GM13976 (cell line): ENCODE measurements around the gene ZBP1.

ENCODE experiments used
- DNase-seq: peaks from one replicate; pipeline ENCODE4 v3.0.0; 2012; ENCODE audit warnings: low spot score
- in situ Hi-C: fragments of 300-500 bp; cut with MboI; formaldehyde crosslinking; loops from one replicate; pipeline ENCODE4 v1.12.0; 2022; ENCODE audit warnings: low sequenced_read_pairs, mixed read lengths, inconsistent platforms; ENCODE audit not compliant: unreplicated experiment
- TF ChIP-seq, protein P1 (sequence below): IDR thresholded peaks from 2 replicates; pipeline ENCODE4 v1.5.1; 2012; ENCODE audit warnings: borderline replicate concordance, mild to moderate bottlenecking; ENCODE audit not compliant: insufficient read depth; ENCODE audit errors: extremely low read depth, missing control alignments, control extremely low read depth

Gene ZBP1, protein sequence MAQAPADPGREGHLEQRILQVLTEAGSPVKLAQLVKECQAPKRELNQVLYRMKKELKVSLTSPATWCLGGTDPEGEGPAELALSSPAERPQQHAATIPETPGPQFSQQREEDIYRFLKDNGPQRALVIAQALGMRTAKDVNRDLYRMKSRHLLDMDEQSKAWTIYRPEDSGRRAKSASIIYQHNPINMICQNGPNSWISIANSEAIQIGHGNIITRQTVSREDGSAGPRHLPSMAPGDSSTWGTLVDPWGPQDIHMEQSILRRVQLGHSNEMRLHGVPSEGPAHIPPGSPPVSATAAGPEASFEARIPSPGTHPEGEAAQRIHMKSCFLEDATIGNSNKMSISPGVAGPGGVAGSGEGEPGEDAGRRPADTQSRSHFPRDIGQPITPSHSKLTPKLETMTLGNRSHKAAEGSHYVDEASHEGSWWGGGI

DNA sequence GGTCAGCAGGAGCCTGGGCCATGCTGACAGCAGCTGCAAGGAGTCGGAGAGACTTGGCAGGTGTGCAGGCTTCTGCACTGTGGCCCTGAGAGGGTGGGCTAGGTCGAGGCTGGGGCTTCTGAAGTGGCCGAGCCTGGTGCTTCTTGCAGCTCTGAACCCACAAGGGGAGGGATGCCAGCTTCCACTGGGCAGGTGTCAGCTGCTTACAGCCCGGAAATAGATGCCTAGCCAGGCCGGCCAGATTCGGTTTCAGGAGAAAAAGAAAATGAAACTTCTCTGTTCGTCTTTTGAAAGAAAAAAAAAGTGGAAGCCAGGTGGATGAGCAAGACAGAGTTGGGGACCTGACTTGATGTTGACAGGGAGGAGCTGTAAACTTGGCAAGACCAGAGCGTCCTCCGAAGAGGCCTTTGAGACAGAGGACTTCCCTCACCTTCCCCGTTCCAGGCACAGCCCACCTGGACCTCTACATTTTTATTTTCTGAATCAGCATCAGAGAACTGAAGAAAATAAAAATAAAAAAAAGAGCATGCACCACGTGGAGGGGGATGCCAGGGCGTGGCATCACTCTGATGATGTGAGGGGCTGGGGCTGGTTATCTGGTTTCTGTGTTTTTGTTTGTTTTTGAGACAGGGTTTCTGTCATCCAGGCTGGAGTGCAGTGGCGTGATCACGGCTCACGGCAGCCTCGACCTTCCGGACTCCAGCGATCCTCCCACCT, at the start of gene ZBP1:
Gene ZBP1 (minus strand): TSS at position 153 of the 717 bp plus-strand sequence. CDS start 131 bp downstream, at position 22.
- in situ Hi-C loops: loop anchor here (25.0 kb wide), 1 partner anchor 567 kb away; no protein-coding TSS in a partner anchor
- peak; percentile 84 for DNase-seq
- TF ChIP-seq, protein P1, sequence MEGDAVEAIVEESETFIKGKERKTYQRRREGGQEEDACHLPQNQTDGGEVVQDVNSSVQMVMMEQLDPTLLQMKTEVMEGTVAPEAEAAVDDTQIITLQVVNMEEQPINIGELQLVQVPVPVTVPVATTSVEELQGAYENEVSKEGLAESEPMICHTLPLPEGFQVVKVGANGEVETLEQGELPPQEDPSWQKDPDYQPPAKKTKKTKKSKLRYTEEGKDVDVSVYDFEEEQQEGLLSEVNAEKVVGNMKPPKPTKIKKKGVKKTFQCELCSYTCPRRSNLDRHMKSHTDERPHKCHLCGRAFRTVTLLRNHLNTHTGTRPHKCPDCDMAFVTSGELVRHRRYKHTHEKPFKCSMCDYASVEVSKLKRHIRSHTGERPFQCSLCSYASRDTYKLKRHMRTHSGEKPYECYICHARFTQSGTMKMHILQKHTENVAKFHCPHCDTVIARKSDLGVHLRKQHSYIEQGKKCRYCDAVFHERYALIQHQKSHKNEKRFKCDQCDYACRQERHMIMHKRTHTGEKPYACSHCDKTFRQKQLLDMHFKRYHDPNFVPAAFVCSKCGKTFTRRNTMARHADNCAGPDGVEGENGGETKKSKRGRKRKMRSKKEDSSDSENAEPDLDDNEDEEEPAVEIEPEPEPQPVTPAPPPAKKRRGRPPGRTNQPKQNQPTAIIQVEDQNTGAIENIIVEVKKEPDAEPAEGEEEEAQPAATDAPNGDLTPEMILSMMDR: no peak

DNA sequence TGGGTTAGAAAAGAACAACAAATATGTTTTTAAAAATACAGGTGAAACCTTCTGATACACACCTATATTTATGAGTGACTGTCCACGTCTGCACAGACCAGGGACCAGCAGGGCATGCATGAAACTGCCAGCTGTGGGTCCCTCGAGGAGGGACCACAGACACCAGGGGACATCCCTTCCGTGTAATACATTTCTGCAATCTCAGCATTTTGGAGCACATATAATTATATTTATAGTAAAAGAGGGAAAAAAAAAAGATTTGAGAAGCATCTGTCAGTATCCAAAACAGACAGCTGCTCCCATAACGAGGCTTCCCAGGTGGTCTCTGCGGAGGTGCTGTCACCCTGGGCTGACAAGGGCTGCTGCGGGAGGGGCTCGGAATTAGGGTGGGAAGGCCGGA, 49.4 kb upstream of the ZBP1 start:
- DNase-seq: no peak
- in situ Hi-C loops: loop anchor here (25.0 kb wide), 1 partner anchor 418 kb away; no protein-coding TSS in a partner anchor
- TF ChIP-seq, protein P1: no peak

DNA sequence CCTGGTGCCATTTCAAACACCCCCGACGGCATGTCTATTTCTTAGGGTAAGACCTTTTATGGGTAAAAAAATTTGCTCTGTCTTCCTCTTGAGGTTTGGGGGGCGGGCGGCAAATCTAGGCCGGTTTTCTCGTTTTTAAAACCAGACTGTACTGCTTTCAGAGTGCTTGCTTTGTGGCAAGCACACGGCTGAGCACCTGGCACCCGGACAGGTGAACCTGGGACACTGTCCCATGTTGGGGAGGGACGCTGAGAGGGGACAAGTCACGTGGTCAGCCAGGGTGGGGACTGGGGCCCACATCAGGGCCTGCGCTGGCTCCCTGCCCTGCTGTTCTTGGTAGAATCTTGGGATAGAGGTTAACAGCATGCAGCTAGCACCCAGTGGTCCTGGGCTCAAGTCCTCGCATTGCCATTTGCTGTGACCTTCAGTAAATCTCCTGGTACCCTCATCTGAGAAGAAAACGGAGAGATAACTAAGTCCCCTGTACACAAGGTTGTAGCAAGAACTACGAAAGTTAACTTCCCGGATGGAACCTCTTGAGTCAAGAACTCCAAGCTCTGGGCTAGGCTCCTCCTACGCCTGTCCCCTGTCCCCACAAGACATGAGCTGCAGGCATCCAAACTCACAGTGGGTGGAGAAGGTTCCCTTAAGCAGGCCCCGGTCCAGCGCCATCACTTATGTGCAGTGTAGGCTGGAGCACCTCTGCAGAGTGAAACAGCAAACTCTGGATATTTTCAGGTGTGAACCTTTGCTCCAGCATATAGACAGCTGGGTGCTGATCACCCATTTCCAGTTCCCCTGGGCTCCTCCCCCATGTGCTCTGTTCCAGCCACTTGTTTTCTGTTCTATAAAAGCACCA, 47.9 kb upstream of the ZBP1 start:
- in situ Hi-C loops: loop anchor here (25.0 kb wide), 1 partner anchor 419 kb away; no protein-coding TSS in a partner anchor
- TF ChIP-seq, protein P1: no peak
- DNase-seq: no peak

DNA sequence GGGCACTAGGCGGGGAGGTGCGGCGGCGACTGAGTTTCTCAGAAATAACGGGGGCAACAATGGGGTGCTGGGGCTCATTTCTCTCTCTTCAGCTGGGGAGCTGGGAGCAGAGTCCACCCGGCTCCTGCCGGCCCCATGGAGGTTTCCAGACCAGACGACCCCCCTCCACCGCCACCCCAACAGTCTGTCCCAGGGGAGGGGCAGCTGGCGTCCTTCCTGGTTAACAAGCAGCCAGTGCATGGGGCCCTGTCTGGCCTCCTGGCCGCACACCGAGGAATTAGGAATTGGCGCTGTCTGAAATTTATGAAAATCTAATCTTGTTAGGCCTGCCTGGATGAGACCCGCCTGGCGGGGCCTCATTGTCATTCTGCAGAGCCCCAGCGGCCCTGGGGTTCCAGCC, 47.2 kb upstream of the ZBP1 start:
- DNase-seq: no peak
- TF ChIP-seq, protein P1: no peak
- in situ Hi-C loops: loop anchor here (25.0 kb wide), 1 partner anchor 420 kb away; no protein-coding TSS in a partner anchor

DNA sequence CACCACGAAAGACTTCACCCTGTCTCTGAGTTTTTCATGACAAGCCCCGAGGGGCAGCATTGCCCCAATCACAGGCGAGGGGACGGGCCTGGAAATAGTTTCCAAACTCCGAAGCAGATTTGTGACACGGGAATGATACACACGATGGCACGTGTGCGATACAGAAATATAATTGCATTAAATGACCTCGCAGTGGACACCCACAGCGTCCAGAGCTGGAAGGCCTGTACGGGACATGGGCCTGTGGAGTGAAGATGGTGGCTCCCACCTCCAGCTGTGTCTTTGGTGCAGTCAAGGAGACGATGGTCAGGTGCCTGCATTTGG, 46.6 kb upstream of the ZBP1 start:
- TF ChIP-seq, protein P1: no peak
- in situ Hi-C loops: loop anchor here (25.0 kb wide), 1 partner anchor 421 kb away; no protein-coding TSS in a partner anchor
- DNase-seq: no peak
